Stomach smooth muscle (tissue), 2 donors: ENCODE data around the gene SNAPIN.

Source experiments
- H3K27ac ChIP-seq: one replicate; pipeline ENCODE4 v1.7.0; 2013; ENCODE audit warnings: mild to moderate bottlenecking, low read length, inconsistent platforms
- H3K27me3 ChIP-seq, 2 donors: one replicate each; pipeline ENCODE4 v1.7.0; 2013; ENCODE audit warnings: low read length in 2 of 2; ENCODE audit not compliant: insufficient read depth in 2 of 2, control insufficient read depth in 1 of 2
- H3K36me3 ChIP-seq, 2 donors: one replicate each; pipeline ENCODE4 v1.7.0; 2013; ENCODE audit warnings: low read length in 2 of 2; ENCODE audit not compliant: control insufficient read depth in 2 of 2, insufficient read depth in 2 of 2
- H3K4me1 ChIP-seq: one replicate; pipeline ENCODE4 v1.7.0; 2013; ENCODE audit warnings: low read length; ENCODE audit not compliant: control insufficient read depth, insufficient read depth
- H3K4me3 ChIP-seq, 2 donors: one replicate each; pipeline ENCODE4 v1.7.0; 2013; ENCODE audit warnings: low read length in 2 of 2
- H3K9ac ChIP-seq, 2 donors: one replicate each; pipeline ENCODE4 v1.7.0; 2013; ENCODE audit warnings: low read length in 2 of 2, mild to moderate bottlenecking in 1 of 2
- H3K9me3 ChIP-seq, 2 donors: one replicate each; pipeline ENCODE4 v1.7.0; 2013; ENCODE audit warnings: low read length in 2 of 2; ENCODE audit not compliant: control insufficient read depth in 2 of 2
- donor health status: healthy.
- donor health status: Pancreatic carcinoma.

The SNAPIN gene

GRCh38 chr1:153678519-153679336 lies 20.2 kb downstream of the SNAPIN start, which contains the start of gene NPR1:
Gene NPR1 (plus strand): TSS chr1:153678688. CDS start chr1:153679109, 421 bp downstream.
- Histone ChIP-seq H3K4me3 (peak within 1 kb of the TSS; percentile 72 to 73), H3K9me3 (no peaks in the 10 kb centered on the region), H3K9ac (peak within 1 kb of the TSS; percentile 21 to 47), H3K36me3 (no peaks in the 10 kb centered on the region), H3K27me3 (peaks cover 18 to 34% of the 10 kb centered on the region in 2 donors), H3K27ac (no peak within 1 kb of the TSS), H3K4me1 (peaks cover 24% of the 10 kb centered on the region)

- H3K9me3 ChIP-seq, result no peaks in the 10 kb centered on the region
- peaks cover 24% of the 10 kb centered on the region for H3K4me1 ChIP-seq
- peaks cover 18 to 34% of the 10 kb centered on the region in 2 donors for H3K27me3 ChIP-seq
- peak overlapping the region in 1 of 2 donors; percentile 47 for H3K9ac ChIP-seq
- H3K4me3 ChIP-seq, result peak overlapping the region; percentile 72 to 73
- H3K36me3 ChIP-seq, result no peaks in the 10 kb centered on the region
- no peak overlapping the region for H3K27ac ChIP-seq
These were observed 21.0 kb downstream of the SNAPIN start for GRCh38 chr1:153679337-153680119.

DNA sequence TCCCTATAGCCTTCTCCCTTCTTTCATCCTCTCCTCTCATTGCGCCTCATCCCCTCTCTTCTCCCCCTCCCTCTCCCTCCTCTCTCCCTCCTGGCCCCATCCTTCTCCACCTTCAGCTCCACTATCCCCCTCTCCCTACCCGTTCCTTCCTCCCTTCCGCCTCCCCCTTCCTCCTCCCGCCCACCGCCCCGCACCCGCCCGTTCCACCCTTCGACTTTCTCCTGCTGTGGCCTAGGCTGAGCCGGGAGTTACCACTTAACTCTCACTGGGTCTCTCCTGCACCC lies 21.6 kb downstream of the SNAPIN start:
- Histone ChIP-seq H3K36me3 (no peaks in the 10 kb centered on the region), H3K27ac (no peak overlapping the region), H3K9me3 (no peaks in the 10 kb centered on the region), H3K4me3 (peak overlapping the region; percentile 72 to 73), H3K4me1 (peaks cover 24% of the 10 kb centered on the region), H3K27me3 (peaks cover 22 to 37% of the 10 kb centered on the region in 2 donors), H3K9ac (no peak overlapping the region)

DNA sequence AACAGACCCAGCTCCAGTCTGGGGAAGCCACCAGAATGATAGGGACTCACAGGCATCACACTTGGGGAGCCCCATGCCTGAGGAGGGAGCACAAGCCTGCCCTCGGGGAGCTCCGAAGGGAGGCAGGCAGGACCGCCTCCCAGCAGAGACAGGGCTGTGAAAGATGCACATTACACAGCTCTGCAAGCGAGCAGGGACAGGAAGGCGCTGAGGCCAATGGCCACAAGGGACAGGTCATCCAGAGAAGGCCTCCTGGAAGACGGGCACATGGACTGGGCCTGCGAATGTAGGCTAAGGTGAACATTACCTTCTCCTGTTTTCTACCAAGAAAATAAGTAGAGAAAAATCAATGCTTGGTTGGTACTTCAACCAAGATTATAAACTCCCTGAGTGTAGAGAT lies 24.2 kb downstream of the SNAPIN start:
- Histone ChIP-seq H3K27me3 (peaks cover 22 to 37% of the 10 kb centered on the region in 2 donors), H3K27ac (no peak overlapping the region), H3K36me3 (no peaks in the 10 kb centered on the region), H3K9me3 (no peaks in the 10 kb centered on the region), H3K4me3 (no peak overlapping the region), H3K9ac (no peak overlapping the region), H3K4me1 (peaks cover 21% of the 10 kb centered on the region)

DNA sequence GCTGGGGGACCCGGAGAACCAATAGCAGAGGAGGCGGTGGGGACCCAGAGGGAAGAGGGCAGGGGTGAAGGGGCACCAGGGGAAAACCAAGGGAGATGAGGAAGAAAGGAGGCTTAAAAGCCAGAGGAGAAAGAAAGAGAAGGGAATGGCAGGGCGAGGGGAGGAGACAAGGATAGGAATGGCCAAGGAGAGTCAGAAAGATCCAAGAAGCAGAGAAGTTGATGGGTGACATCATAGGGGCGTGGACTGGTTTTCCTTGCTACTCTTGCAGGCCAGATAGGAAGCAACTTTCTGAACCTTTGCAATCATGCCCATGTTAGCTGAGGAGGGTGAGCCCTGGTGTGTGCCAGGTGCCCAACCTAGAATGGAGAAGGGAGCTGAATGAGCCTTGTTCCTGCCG lies 25.4 kb downstream of the SNAPIN start:
- no peaks in the 10 kb centered on the region for H3K36me3 ChIP-seq
- no peaks in the 10 kb centered on the region for H3K9me3 ChIP-seq
- peaks cover 10% of the 10 kb centered on the region for H3K4me1 ChIP-seq
- no peak overlapping the region for H3K9ac ChIP-seq
- H3K27me3 ChIP-seq, result peaks cover 22 to 27% of the 10 kb centered on the region in 2 donors
- H3K4me3 ChIP-seq, result no peak overlapping the region
- H3K27ac ChIP-seq, result no peak overlapping the region

- H3K4me3 ChIP-seq, result no peak overlapping the region
- H3K4me1 ChIP-seq, result no peaks in the 10 kb centered on the region
- no peak overlapping the region for H3K9ac ChIP-seq
- H3K9me3 ChIP-seq, result no peaks in the 10 kb centered on the region
- no peaks in the 10 kb centered on the region for H3K36me3 ChIP-seq
- peaks cover 17% of the 10 kb centered on the region in 2 donors for H3K27me3 ChIP-seq
- no peak overlapping the region for H3K27ac ChIP-seq
These were observed 26.4 kb downstream of the SNAPIN start for GRCh38 chr1:153684892-153685291.

DNA sequence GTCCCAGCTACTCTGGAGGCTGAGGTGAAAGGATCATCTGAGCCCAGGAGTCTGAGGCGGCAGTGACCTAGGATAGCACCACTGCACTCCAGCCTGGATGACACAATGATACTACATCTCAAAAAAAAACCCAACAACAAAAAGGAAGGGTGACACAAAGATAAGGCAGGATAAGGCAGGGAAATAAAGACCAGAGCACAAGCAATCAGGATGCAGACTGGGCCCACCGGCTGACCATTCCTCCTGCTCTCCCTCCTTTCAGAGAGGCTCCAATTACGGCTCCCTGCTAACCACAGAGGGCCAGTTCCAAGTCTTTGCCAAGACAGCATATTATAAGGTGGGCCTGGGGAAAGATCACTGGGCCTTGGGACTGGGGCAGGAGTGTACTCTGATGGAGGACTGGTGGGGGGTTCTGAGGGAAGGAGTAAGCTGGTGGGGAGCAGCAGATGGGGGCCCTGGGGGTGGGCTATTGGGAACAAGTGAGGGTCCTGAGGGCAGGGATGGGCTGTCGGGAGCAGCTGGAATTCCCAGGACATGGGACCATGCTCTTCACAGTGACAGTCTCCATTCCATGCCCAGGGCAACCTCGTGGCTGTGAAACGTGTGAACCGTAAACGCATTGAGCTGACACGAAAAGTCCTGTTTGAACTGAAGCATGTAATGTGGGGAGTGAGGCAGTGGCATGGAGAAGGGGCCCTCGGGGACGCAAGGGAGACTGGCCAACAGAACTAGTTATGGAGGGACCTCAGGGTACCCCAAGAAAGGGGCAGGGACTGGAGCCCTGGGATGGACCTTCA lies 27.2 kb downstream of the SNAPIN start:
- Histone ChIP-seq H3K36me3 (no peaks in the 10 kb centered on the region), H3K27ac (no peak overlapping the region)

DNA sequence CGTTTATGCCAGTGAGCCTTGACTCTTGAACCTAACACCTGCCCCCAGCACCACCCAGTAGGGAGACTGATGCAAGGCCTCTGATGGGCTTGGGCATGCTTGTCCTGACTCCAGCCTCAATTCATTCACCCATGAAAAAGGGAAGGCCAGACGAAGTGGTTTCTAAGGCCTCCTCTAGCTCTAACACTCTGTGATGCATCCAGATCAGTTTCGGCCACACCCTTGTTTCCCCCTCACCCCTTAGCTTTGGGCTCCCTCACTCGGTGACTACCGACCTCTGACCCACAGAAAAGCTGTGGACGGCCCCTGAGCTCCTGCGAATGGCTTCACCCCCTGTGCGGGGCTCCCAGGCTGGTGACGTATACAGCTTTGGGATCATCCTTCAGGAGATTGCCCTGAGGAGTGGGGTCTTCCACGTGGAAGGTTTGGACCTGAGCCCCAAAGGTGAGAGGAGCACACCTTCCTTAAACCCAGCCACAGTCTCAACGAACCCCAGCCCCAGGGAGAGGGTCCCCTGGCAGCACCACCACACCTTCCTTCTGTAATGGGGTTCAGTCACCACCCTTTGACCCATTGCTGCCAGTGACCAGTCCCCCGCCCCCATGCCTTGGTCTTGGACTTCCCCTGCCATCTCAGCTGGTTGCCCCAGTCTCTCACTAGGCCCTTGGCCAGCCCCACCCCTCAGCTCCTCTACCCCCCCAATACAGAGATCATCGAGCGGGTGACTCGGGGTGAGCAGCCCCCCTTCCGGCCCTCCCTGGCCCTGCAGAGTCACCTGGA lies 29.0 kb downstream of the SNAPIN start:
- no peaks in the 10 kb centered on the region for H3K36me3 ChIP-seq

More for the DNA sequence above, 27.2 kb downstream of the SNAPIN start:
- H3K4me1 ChIP-seq, result no peaks in the 10 kb centered on the region
- H3K4me3 ChIP-seq, result no peak overlapping the region
- no peaks in the 10 kb centered on the region for H3K9me3 ChIP-seq
- peaks cover 8 to 11% of the 10 kb centered on the region in 2 donors for H3K27me3 ChIP-seq
- no peak overlapping the region for H3K9ac ChIP-seq

DNA sequence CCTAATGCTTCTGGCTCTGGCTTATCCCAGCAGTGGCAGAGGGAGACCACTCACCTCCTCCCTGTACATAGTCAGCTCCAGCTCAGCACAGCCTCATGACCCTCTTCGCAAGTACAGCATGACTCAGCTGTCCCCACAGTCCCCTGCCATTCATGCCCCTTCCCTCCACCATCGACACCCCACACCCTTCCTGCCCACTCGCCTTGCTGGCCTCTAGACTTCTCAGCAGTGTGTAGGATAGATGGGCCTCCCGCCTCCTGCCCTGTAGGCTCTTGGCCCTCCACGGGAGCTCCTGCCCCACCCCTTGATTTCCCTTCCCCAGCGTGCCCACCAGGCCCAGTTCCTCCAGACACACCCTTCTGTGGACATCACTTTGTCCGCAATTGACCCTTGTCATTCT lies 29.8 kb downstream of the SNAPIN start:
- no peak overlapping the region for H3K9ac ChIP-seq
- no peaks in the 10 kb centered on the region for H3K4me1 ChIP-seq
- peaks cover 3% of the 10 kb centered on the region in 2 donors for H3K27me3 ChIP-seq
- H3K9me3 ChIP-seq, result no peaks in the 10 kb centered on the region
- no peaks in the 10 kb centered on the region for H3K36me3 ChIP-seq
- H3K4me3 ChIP-seq, result no peak overlapping the region
- H3K27ac ChIP-seq, result no peak overlapping the region

More for the DNA sequence above, 29.0 kb downstream of the SNAPIN start:
- no peak overlapping the region for H3K4me3 ChIP-seq
- H3K4me1 ChIP-seq, result no peaks in the 10 kb centered on the region
- H3K27me3 ChIP-seq, result peaks cover 3% of the 10 kb centered on the region in 2 donors
- H3K9me3 ChIP-seq, result no peaks in the 10 kb centered on the region
- no peak overlapping the region for H3K9ac ChIP-seq
- H3K27ac ChIP-seq, result no peak overlapping the region
